Neural progenitor cell (in vitro differentiated cells): ENCODE measurements around the gene ARHGAP28. TPM values are rescaled to one million over a fixed set of nuclear protein-coding genes. Genes with fewer than 3 reads are reported as not detected.

Experiments used
- DNase-seq: peaks from one replicate; pipeline ENCODE4 v3.0.0-alpha.2; 2016; ENCODE audit warnings: low spot score
- H2AFZ ChIP-seq: fragments of 200-600 bp; sonication (generic); replicated peaks from 2 replicates; pipeline ENCODE4 v1.6.1; 2016; ENCODE audit warnings: antibody characterized with exemption
- H3F3A ChIP-seq: fragments of 200-600 bp; sonication (generic); 2 replicates; pipeline ENCODE4 v1.6.1; 2016; ENCODE audit warnings: antibody characterized with exemption, low read depth
- H3K27ac ChIP-seq: fragments of 200-600 bp; sonication (generic); 2 replicates; pipeline ENCODE4 v1.5.1; 2016; ENCODE audit warnings: mild to moderate bottlenecking
- H3K27me3 ChIP-seq: fragments of 200-600 bp; sonication (generic); 2 replicates; pipeline ENCODE4 v1.6.1; 2016; ENCODE audit warnings: mild to moderate bottlenecking, moderate library complexity
- H3K36me3 ChIP-seq: fragments of 200-600 bp; sonication (generic); 2 replicates; pipeline ENCODE4 v1.5.1; 2016
- H3K4me1 ChIP-seq: fragments of 200-600 bp; sonication (generic); 2 replicates; pipeline ENCODE4 v1.6.1; 2016; ENCODE audit warnings: mixed run types
- H3K4me2 ChIP-seq: fragments of 200-600 bp; sonication (generic); 2 replicates; pipeline ENCODE4 v1.6.1; 2016
- H3K4me3 ChIP-seq: fragments of 200-600 bp; sonication (generic); 2 replicates; pipeline ENCODE4 v1.5.1; 2016
- H3K79me2 ChIP-seq: fragments of 200-600 bp; sonication (generic); 2 replicates; pipeline ENCODE4 v1.6.1; 2016; ENCODE audit warnings: low read depth
- H3K9ac ChIP-seq: fragments of 200-600 bp; sonication (generic); 2 replicates; pipeline ENCODE4 v1.6.1; 2016
- H3K9me3 ChIP-seq: fragments of 200-600 bp; sonication (generic); 2 replicates; pipeline ENCODE4 v1.5.1; 2016; ENCODE audit warnings: low read depth
- H4K20me1 ChIP-seq: fragments of 200-600 bp; sonication (generic); 2 replicates; pipeline ENCODE4 v1.6.1; 2016; ENCODE audit warnings: low read depth
- H3K27ac Mint-ChIP-seq: 3 replicates; pipeline ENCODE4 v1.8.0; 2021; ENCODE audit warnings: mixed read lengths
- H3K27me3 Mint-ChIP-seq: 2 replicates; pipeline ENCODE4 v1.8.0; 2022; ENCODE audit warnings: low read depth, mild to moderate bottlenecking, inconsistent platforms, moderate library complexity, mixed read lengths; ENCODE audit not compliant: insufficient read depth
- H3K36me3 Mint-ChIP-seq: 3 replicates; pipeline ENCODE4 v1.8.0; 2021; ENCODE audit warnings: mixed read lengths
- H3K4me1 Mint-ChIP-seq: 3 replicates; pipeline ENCODE4 v1.8.0; 2021; ENCODE audit warnings: mixed read lengths
- H3K4me3 Mint-ChIP-seq: 3 replicates; pipeline ENCODE4 v1.8.0; 2021; ENCODE audit warnings: mild to moderate bottlenecking, moderate library complexity, mixed read lengths
- H3K9me3 Mint-ChIP-seq: 3 replicates; pipeline ENCODE4 v1.8.0; 2020; ENCODE audit warnings: mixed read lengths
- CTCF ChIP-seq: fragments of 200-600 bp; sonication (generic); IDR thresholded peaks from 2 replicates; pipeline ENCODE4 v1.5.1; 2017; ENCODE audit warnings: antibody characterized with exemption, mild to moderate bottlenecking
- EZH2 ChIP-seq: fragments of 200-600 bp; sonication (generic); IDR thresholded peaks from 2 replicates; pipeline ENCODE4 v1.6.1; 2017; ENCODE audit warnings: antibody characterized with exemption, mild to moderate bottlenecking, moderate library complexity
- EZH2phosphoT487 ChIP-seq: fragments of 200-600 bp; sonication (generic); IDR thresholded peaks from 2 replicates; pipeline ENCODE4 v1.6.1; 2017; ENCODE audit warnings: antibody characterized with exemption
- total RNA-seq: library from RNA; depleted of rRNA; stranded (reverse); fragments of >200 nt; gene quantifications from 2 replicates; pipeline ENCODE4 v1.2.3, GENCODE V29; 2015; ENCODE audit warnings: low replicate concordance

Gene ARHGAP28
- total RNA-seq, 1 donor from 2014 or later: 25.7 TPM

- Histone ChIP-seq H4K20me1 (no peaks in the 10 kb centered on the region), H3K36me3 (no peaks in the 10 kb centered on the region), H3K4me3 (no peak overlapping the region), H3F3A (no peaks in the 10 kb centered on the region), H3K4me1 (peaks cover 22% of the 10 kb centered on the region), H3K9me3 (no peaks in the 10 kb centered on the region), H3K27ac (no peak overlapping the region), H2AFZ (no peak overlapping the region), H3K79me2 (peaks cover 4% of the 10 kb centered on the region), H3K27me3 (no peaks in the 10 kb centered on the region), H3K4me2 (no peak overlapping the region), H3K9ac (no peak overlapping the region)
- DNase-seq: no peak
- Mint-ChIP-seq H3K4me1 (peaks cover 52% of the 10 kb centered on the region), H3K27me3 (no peaks in the 10 kb centered on the region), H3K4me3 (no peak overlapping the region), H3K36me3 (peaks cover 10% of the 10 kb centered on the region), H3K27ac (peak overlapping the region; percentile 24), H3K9me3 (peaks cover 2% of the 10 kb centered on the region)
- TF ChIP-seq EZH2 (no peak), EZH2phosphoT487 (no peak)
Observed at GRCh38 chr18:6741786-6742185, 12.3 kb downstream of the ARHGAP28 start.

- H3K27me3 ChIP-seq: no peaks in the 10 kb centered on the region
- no peaks in the 10 kb centered on the region for H3F3A ChIP-seq
- H3K4me3 Mint-ChIP-seq: no peak overlapping the region
- no peaks in the 10 kb centered on the region for H3K27me3 Mint-ChIP-seq
- H2AFZ ChIP-seq: no peak overlapping the region
- TF ChIP-seq CTCF: no peak
- no peak overlapping the region for H3K27ac Mint-ChIP-seq
- no peak overlapping the region for H3K27ac ChIP-seq
- no peaks in the 10 kb centered on the region for H3K36me3 ChIP-seq
- H3K36me3 Mint-ChIP-seq: peaks cover 19% of the 10 kb centered on the region
- no peaks in the 10 kb centered on the region for H3K79me2 ChIP-seq
- H3K4me3 ChIP-seq: no peak overlapping the region
- no peak overlapping the region for H3K4me2 ChIP-seq
- peaks cover 13% of the 10 kb centered on the region for H3K9me3 Mint-ChIP-seq
- peaks cover 4% of the 10 kb centered on the region for H3K4me1 ChIP-seq
- no peak overlapping the region for H3K9ac ChIP-seq
- H4K20me1 ChIP-seq: no peaks in the 10 kb centered on the region
- H3K9me3 ChIP-seq: no peaks in the 10 kb centered on the region
- peaks cover 36% of the 10 kb centered on the region for H3K4me1 Mint-ChIP-seq
- no peak for DNase-seq
Observed at GRCh38 chr18:6743999-6744398, 14.5 kb downstream of the ARHGAP28 start.

GRCh38 chr18:6744816-6745455, 15.4 kb downstream of the ARHGAP28 start:
- H3K9me3 Mint-ChIP-seq: peaks cover 20% of the 10 kb centered on the region
- Histone ChIP-seq H3K4me1 (peaks cover 4% of the 10 kb centered on the region), H4K20me1 (no peaks in the 10 kb centered on the region), H3K27ac (no peak overlapping the region), H3K4me3 (no peak overlapping the region), H3K9me3 (no peaks in the 10 kb centered on the region), H2AFZ (no peak overlapping the region), H3F3A (no peaks in the 10 kb centered on the region), H3K36me3 (no peaks in the 10 kb centered on the region), H3K9ac (no peak overlapping the region), H3K79me2 (no peaks in the 10 kb centered on the region), H3K27me3 (no peaks in the 10 kb centered on the region), H3K4me2 (no peak overlapping the region)
- H3K27ac Mint-ChIP-seq: no peak overlapping the region
- peaks cover 36% of the 10 kb centered on the region for H3K4me1 Mint-ChIP-seq
- no peak for DNase-seq
- TF ChIP-seq EZH2: no peak
- no peak for TF ChIP-seq CTCF
- TF ChIP-seq EZH2phosphoT487: no peak
- no peak overlapping the region for H3K4me3 Mint-ChIP-seq
- no peaks in the 10 kb centered on the region for H3K27me3 Mint-ChIP-seq
- H3K36me3 Mint-ChIP-seq: peaks cover 24% of the 10 kb centered on the region

- no peaks in the 10 kb centered on the region for H3K36me3 ChIP-seq
- no peak for DNase-seq
- no peak overlapping the region for H3K4me3 Mint-ChIP-seq
- no peak overlapping the region for H3K9ac ChIP-seq
- no peak overlapping the region for H3K27ac ChIP-seq
- H3K4me2 ChIP-seq: no peak overlapping the region
- no peak overlapping the region for H2AFZ ChIP-seq
- no peaks in the 10 kb centered on the region for H3K9me3 ChIP-seq
- H3K36me3 Mint-ChIP-seq: peaks cover 26% of the 10 kb centered on the region
- no peak overlapping the region for H3K4me3 ChIP-seq
- no peaks in the 10 kb centered on the region for H3K27me3 ChIP-seq
- no peaks in the 10 kb centered on the region for H4K20me1 ChIP-seq
- H3K4me1 ChIP-seq: peaks cover 4% of the 10 kb centered on the region
- TF ChIP-seq CTCF: no peak
- TF ChIP-seq EZH2: no peak
- no peak for TF ChIP-seq EZH2phosphoT487
- peaks cover 34% of the 10 kb centered on the region for H3K4me1 Mint-ChIP-seq
- H3K27me3 Mint-ChIP-seq: no peaks in the 10 kb centered on the region
- no peak overlapping the region for H3K27ac Mint-ChIP-seq
- H3K9me3 Mint-ChIP-seq: peaks cover 26% of the 10 kb centered on the region
- no peaks in the 10 kb centered on the region for H3F3A ChIP-seq
- no peaks in the 10 kb centered on the region for H3K79me2 ChIP-seq
Observed at GRCh38 chr18:6745504-6746031, 16.1 kb downstream of the ARHGAP28 start.
